ENCODE data around the gene CACNA2D1.

Gene CACNA2D1

GRCh38 chr7:82081644-82082224, 361.8 kb downstream of the CACNA2D1 start:
- DNase-seq = no peak

- no peak for DNase-seq
Measured at GRCh38 chr7:82080254-82080927, 363.2 kb downstream of the CACNA2D1 start.

GRCh38 chr7:82079527-82079926, 364.1 kb downstream of the CACNA2D1 start:
- no peak for DNase-seq

- no peak for DNase-seq
Measured at GRCh38 chr7:82078807-82079206, 364.8 kb downstream of the CACNA2D1 start.

- no peak for DNase-seq
Measured at GRCh38 chr7:82071468-82071867, 372.1 kb downstream of the CACNA2D1 start.

GRCh38 chr7:82067628-82068264, 375.8 kb downstream of the CACNA2D1 start:
- no peak for DNase-seq

- DNase-seq = no peak
Measured at GRCh38 chr7:82057476-82057875, 386.1 kb downstream of the CACNA2D1 start.

GRCh38 chr7:82056282-82056681, 387.3 kb downstream of the CACNA2D1 start:
- DNase-seq = no peak

- no peak for DNase-seq
Measured at GRCh38 chr7:82054544-82054943, 389.0 kb downstream of the CACNA2D1 start.

GRCh38 chr7:82053453-82054032, 390.0 kb downstream of the CACNA2D1 start:
- DNase-seq = no peak

- no peak for DNase-seq
Measured at GRCh38 chr7:82051601-82052000, 392.0 kb downstream of the CACNA2D1 start.

GRCh38 chr7:82050792-82051191, 392.8 kb downstream of the CACNA2D1 start:
- no peak for DNase-seq

- no peak for DNase-seq
Measured at GRCh38 chr7:82049891-82050533, 393.6 kb downstream of the CACNA2D1 start.

- no peak for DNase-seq
Measured at GRCh38 chr7:82049442-82049841, 394.1 kb downstream of the CACNA2D1 start.

- no peak for DNase-seq
Measured at GRCh38 chr7:82044497-82045080, 399.0 kb downstream of the CACNA2D1 start.

- DNase-seq = no peak
Measured at GRCh38 chr7:82039621-82040020, 404.0 kb downstream of the CACNA2D1 start.

GRCh38 chr7:82036146-82036886, 407.3 kb downstream of the CACNA2D1 start:
- no peak for DNase-seq

- no peak for DNase-seq
Measured at GRCh38 chr7:82035456-82035855, 408.1 kb downstream of the CACNA2D1 start.

GRCh38 chr7:82032901-82033300, 410.7 kb downstream of the CACNA2D1 start:
- DNase-seq = no peak

- no peak for DNase-seq
Measured at GRCh38 chr7:82029236-82029913, 414.2 kb downstream of the CACNA2D1 start.

GRCh38 chr7:82028097-82028496, 415.5 kb downstream of the CACNA2D1 start:
- DNase-seq = no peak

GRCh38 chr7:82021713-82022112, 421.9 kb downstream of the CACNA2D1 start:
- DNase-seq = no peak

Measured in GF-D8 (cell line).